Endothelial cell of umbilical vein (primary cell): ENCODE measurements around the gene BSND. TPM values are rescaled to one million over a fixed set of nuclear protein-coding genes. Genes with fewer than 3 reads are reported as not detected.

Experiments used
- BruUV-seq: library from RNA; stranded (reverse); fragments of 400-500 nt; replicated peaks from 2 replicates; lab custom pipeline; 2021; lab: Mats Ljungman, UMichigan
- CTCF ChIA-PET: fragments of 300-600, 350-600 bp; sonication (Branson Sonifier 250); formaldehyde crosslinking; loops from one replicate; lab custom pipeline; 2021; ENCODE audit warnings: antibody characterized with exemption, inconsistent platforms; lab: Charles Lee
- POLR2A ChIA-PET: fragments of 300-600, 350-600 bp; sonication (Branson Sonifier 250); formaldehyde crosslinking; loops from one replicate; lab custom pipeline; 2021; ENCODE audit warnings: antibody characterized with exemption, inconsistent platforms; lab: Charles Lee
- DNase-seq: peaks from one replicate; pipeline ENCODE4 v3.0.0-alpha.2; 2011; ENCODE audit warnings: low read depth, low spot score
- FAIRE-seq: peaks from 2 replicates; lab custom pipeline; 2011; peaks lifted over from hg19 to GRCh38; lab: Jason Lieb, UNC
- H2AFZ ChIP-seq: 2 replicates; pipeline ENCODE4 v1.6.0; 2012; ENCODE audit warnings: low read depth, low read length, control low read depth, inconsistent platforms
- H3K27ac ChIP-seq: 2 replicates; pipeline ENCODE4 v1.5.1; 2011; ENCODE audit warnings: low read depth, mild to moderate bottlenecking, control low read depth, low read length, moderate library complexity; ENCODE audit not compliant: insufficient read depth
- H3K27me3 ChIP-seq, 2 experiments: 2 replicates each; pipeline versions ENCODE4 v1.6.0 to v1.6.1; 2011; ENCODE audit warnings: low read length in 2 of 2, mixed read lengths in 1 of 2; ENCODE audit not compliant: control insufficient read depth in 2 of 2, insufficient read depth in 2 of 2
- H3K36me3 ChIP-seq, 2 experiments: 2 replicates in 1 of 2; 3 replicates in 1 of 2; pipeline ENCODE4 v1.5.1; 2011; ENCODE audit warnings: low read length in 2 of 2, mild to moderate bottlenecking in 1 of 2, moderate library complexity in 1 of 2; ENCODE audit not compliant: control insufficient read depth in 2 of 2, insufficient read depth in 2 of 2; ENCODE audit errors: extremely low read depth in 1 of 2
- H3K4me1 ChIP-seq: 3 replicates; pipeline ENCODE4 v1.5.1; 2011; ENCODE audit warnings: mild to moderate bottlenecking, low read length; ENCODE audit not compliant: control insufficient read depth, insufficient read depth; ENCODE audit errors: extremely low read depth
- H3K4me2 ChIP-seq: 2 replicates; pipeline ENCODE4 v1.6.1; 2011; ENCODE audit warnings: low read length, control low read depth, mixed read lengths; ENCODE audit not compliant: insufficient read depth
- H3K4me3 ChIP-seq, 3 experiments: fragments of 200-600 bp in 1 of 3; sonication (generic), shearing (Covaris generic) in 1 of 3; replicated peaks in 1 of 3; 2 replicates each; pipeline ENCODE4 v1.5.1; 2011 to 2016; ENCODE audit warnings: control low read depth in 3 of 3, low read length in 3 of 3, mild to moderate bottlenecking in 2 of 3, inconsistent platforms in 1 of 3, low read depth in 1 of 3, moderate library complexity in 1 of 3; ENCODE audit not compliant: insufficient read depth in 1 of 3
- H3K79me2 ChIP-seq: 2 replicates; pipeline ENCODE4 v1.6.0; 2012; ENCODE audit warnings: low read length, inconsistent platforms; ENCODE audit not compliant: control insufficient read depth, insufficient read depth
- H3K9ac ChIP-seq: replicated peaks from 2 replicates; pipeline ENCODE3; 2011; ENCODE audit warnings: low read length, control low read depth; ENCODE audit not compliant: insufficient read depth; ENCODE audit errors: extremely low read depth
- H3K9me1 ChIP-seq: replicated peaks from 3 replicates; pipeline ENCODE4 v1.6.0; 2011; ENCODE audit warnings: mild to moderate bottlenecking, low read length; ENCODE audit not compliant: control insufficient read depth, insufficient read depth; ENCODE audit errors: extremely low read depth
- H3K9me3 ChIP-seq: replicated peaks from 2 replicates; pipeline ENCODE4 v1.5.1; 2012; ENCODE audit warnings: low read length, inconsistent platforms; ENCODE audit not compliant: control insufficient read depth, insufficient read depth
- H4K20me1 ChIP-seq: replicated peaks from 2 replicates; pipeline ENCODE3; 2011; ENCODE audit warnings: mild to moderate bottlenecking, low read length; ENCODE audit not compliant: control insufficient read depth, insufficient read depth; ENCODE audit errors: extremely low read depth
- EZH2 ChIP-seq: IDR thresholded peaks from 2 replicates; pipeline ENCODE4 v1.6.1; 2012; ENCODE audit warnings: borderline replicate concordance, low read depth, mild to moderate bottlenecking, moderate library complexity, low read length, inconsistent platforms; ENCODE audit not compliant: severe bottlenecking
- FOS ChIP-seq: IDR thresholded peaks from 2 replicates; pipeline ENCODE4 v1.6.1; 2011; ENCODE audit warnings: mild to moderate bottlenecking, low read length, moderate library complexity, borderline replicate concordance; ENCODE audit not compliant: insufficient read depth
- GATA2 ChIP-seq: IDR thresholded peaks from 2 replicates; pipeline ENCODE4 v1.7.0; 2011; ENCODE audit warnings: low read depth, mild to moderate bottlenecking, moderate library complexity, mixed read lengths, low read length; ENCODE audit not compliant: insufficient read length, insufficient read depth
- JUN ChIP-seq: IDR thresholded peaks from 2 replicates; pipeline ENCODE4 v1.6.1; 2011; ENCODE audit warnings: borderline replicate concordance, low read depth; ENCODE audit not compliant: insufficient read length, insufficient read depth
- MYC ChIP-seq: IDR thresholded peaks from one replicate; pipeline ENCODE4 v1.6.1; 2011; ENCODE audit warnings: mild to moderate bottlenecking, low read depth, low read length
- POLR2A ChIP-seq: IDR thresholded peaks from 2 replicates; pipeline ENCODE4 v1.6.1; 2012; ENCODE audit warnings: low read depth, mild to moderate bottlenecking, control low read depth, low read length
- POLR2AphosphoS5 ChIP-seq: IDR thresholded peaks from 2 replicates; pipeline ENCODE4 v1.6.1; 2012; ENCODE audit warnings: low read depth, mild to moderate bottlenecking, control low read depth, low read length, moderate library complexity; ENCODE audit not compliant: insufficient read depth
- dilution Hi-C: fragments of 300-500 bp; cut with MboI; formaldehyde crosslinking; loops from one replicate; pipeline ENCODE4 v1.15.0; 2019; ENCODE audit warnings: low sequenced_read_pairs; ENCODE audit not compliant: extremely low pct_ligation_motif_present
- intact Hi-C: fragments of 100-400 bp; cut with micrococcal nuclease; formaldehyde crosslinking; loops from one replicate; pipeline ENCODE4 v1.10.0; 2022
- polyA plus RNA-seq, 4 experiments: library from polyadenylated mRNA; depleted of rRNA in 3 of 4; stranded (reverse) in 3 of 4; unstranded in 1 of 4; fragments of >200 nt; gene quantifications; 2 replicates each; pipeline versions ENCODE4 v1.2.1 to v1.2.3, GENCODE V29; 2011 to 2012; ENCODE audit warnings: missing spikeins in 1 of 4
- total RNA-seq: library from RNA; stranded (reverse); gene quantifications from 2 replicates; pipeline ENCODE4 v1.2.3, GENCODE V29; 2021
- TF ChIP-seq, protein P1 (sequence below): IDR thresholded peaks from 2 replicates; pipeline ENCODE4 v1.6.1; 2011; ENCODE audit not compliant: insufficient read depth, insufficient read length
- TF ChIP-seq, protein P2 (sequence below), 2 donors: IDR thresholded peaks; 1 replicate in 1 of 2; 2 replicates in 1 of 2; pipeline ENCODE4 v1.5.1; 2011; ENCODE audit warnings: low read length in 2 of 2, mild to moderate bottlenecking in 2 of 2, moderate library complexity in 2 of 2, control low read depth in 1 of 2, inconsistent platforms in 1 of 2, low read depth in 1 of 2; ENCODE audit not compliant: insufficient read depth in 1 of 2; ENCODE audit errors: extremely low read depth in 1 of 2

The BSND gene
- total and polyA plus RNA-seq, 2 donors (not counting 3 experiments of a cell fraction or from before 2014, with no cell fraction given): not detected

DNA sequence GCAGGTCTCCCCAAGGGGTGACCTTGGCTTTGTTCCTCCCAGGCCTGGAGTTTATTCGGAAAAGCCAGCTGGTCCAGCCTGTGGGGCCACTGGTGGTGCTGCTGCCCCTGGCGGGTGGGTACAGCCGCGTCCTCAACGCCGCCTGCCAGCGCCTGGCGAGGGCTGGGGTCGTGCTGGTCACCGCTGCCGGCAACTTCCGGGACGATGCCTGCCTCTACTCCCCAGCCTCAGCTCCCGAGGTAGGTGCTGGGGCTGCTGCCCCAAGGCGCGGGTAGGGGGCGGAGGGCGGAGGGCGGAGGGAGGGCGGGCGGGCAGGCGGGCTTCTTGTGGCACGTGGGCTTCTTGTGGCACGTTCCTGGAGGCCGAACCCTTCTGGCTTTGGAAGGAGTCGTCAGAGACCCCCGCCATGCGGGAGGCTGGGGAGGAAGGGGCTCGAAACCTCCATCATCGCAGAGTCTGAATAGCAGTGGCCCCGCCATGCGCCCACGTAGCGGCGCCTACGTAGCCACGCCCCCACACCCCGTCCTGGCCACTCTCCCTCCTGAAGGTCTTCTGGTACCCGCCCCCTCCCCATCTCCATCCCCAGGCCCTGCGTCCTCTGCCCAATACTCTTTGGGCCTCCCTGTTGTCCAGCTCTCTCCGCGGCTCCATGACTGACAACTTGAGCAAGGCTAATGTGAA lies 57.4 kb downstream of the BSND start:
- CTCF ChIA-PET: no interaction called here

More for the DNA sequence above, 57.4 kb downstream of the BSND start:
- DNase-seq (no peak), FAIRE-seq (no peak)
- H3K27me3 ChIP-seq: no peaks in the 10 kb centered on the region
- H4K20me1 ChIP-seq: no peaks in the 10 kb centered on the region
- no peaks in the 10 kb centered on the region for H3K9me3 ChIP-seq
- dilution Hi-C loops: no loop called here
- no peak overlapping the region for H2AFZ ChIP-seq
- H3K27ac ChIP-seq: no peak overlapping the region
- POLR2A ChIA-PET: no interaction called here
- no peaks in the 10 kb centered on the region for H3K36me3 ChIP-seq
- no peaks in the 10 kb centered on the region for H3K4me1 ChIP-seq
- no peaks in the 10 kb centered on the region for H3K9me1 ChIP-seq
- no peak overlapping the region for H3K4me2 ChIP-seq
- H3K9ac ChIP-seq: no peak overlapping the region
- no peaks in the 10 kb centered on the region for H3K79me2 ChIP-seq
- H3K4me3 ChIP-seq: no peak overlapping the region
- no TSS peak for BruUV-seq
- TF ChIP-seq, protein P1, sequence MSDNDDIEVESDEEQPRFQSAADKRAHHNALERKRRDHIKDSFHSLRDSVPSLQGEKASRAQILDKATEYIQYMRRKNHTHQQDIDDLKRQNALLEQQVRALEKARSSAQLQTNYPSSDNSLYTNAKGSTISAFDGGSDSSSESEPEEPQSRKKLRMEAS: no peak
- TF ChIP-seq EZH2 (no peak), JUN (no peak), FOS (no peak), POLR2A (no peak), GATA2 (no peak), MYC (no peak), POLR2AphosphoS5 (no peak)
- TF ChIP-seq, protein P2, sequence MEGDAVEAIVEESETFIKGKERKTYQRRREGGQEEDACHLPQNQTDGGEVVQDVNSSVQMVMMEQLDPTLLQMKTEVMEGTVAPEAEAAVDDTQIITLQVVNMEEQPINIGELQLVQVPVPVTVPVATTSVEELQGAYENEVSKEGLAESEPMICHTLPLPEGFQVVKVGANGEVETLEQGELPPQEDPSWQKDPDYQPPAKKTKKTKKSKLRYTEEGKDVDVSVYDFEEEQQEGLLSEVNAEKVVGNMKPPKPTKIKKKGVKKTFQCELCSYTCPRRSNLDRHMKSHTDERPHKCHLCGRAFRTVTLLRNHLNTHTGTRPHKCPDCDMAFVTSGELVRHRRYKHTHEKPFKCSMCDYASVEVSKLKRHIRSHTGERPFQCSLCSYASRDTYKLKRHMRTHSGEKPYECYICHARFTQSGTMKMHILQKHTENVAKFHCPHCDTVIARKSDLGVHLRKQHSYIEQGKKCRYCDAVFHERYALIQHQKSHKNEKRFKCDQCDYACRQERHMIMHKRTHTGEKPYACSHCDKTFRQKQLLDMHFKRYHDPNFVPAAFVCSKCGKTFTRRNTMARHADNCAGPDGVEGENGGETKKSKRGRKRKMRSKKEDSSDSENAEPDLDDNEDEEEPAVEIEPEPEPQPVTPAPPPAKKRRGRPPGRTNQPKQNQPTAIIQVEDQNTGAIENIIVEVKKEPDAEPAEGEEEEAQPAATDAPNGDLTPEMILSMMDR (IDR thresholded peaks at IDR 0.05; ENCODE audit: extremely low read depth in 1 of 2, insufficient read depth in 1 of 2, low read depth in 1 of 2, low read length in 2 of 2): no peak
- intact Hi-C loops: no loop called here
